Endometrium (tissue), 2 donors: ENCODE results near the gene USP53.
"Not testable (repeated sequence)": the region's sequence is repeated elsewhere in the genome, so short reads cannot be mapped to it uniquely, and the experiment has no call there.

Experiments
- FAIRE-seq: peaks from 2 replicates; lab custom pipeline; 2012; peaks lifted over from hg19 to GRCh38; lab: Jason Lieb, UNC
- donor health status: control.
- donor health status: control.

The USP53 gene

GRCh38 chr4:119321921-119322687 lies 109.6 kb downstream of the USP53 start, which contains the start of gene FABP2:
FABP2 (minus strand) TSS chr4:119322138; CDS start chr4:119322102, 36 bp downstream.
- no peak for FAIRE-seq

DNA sequence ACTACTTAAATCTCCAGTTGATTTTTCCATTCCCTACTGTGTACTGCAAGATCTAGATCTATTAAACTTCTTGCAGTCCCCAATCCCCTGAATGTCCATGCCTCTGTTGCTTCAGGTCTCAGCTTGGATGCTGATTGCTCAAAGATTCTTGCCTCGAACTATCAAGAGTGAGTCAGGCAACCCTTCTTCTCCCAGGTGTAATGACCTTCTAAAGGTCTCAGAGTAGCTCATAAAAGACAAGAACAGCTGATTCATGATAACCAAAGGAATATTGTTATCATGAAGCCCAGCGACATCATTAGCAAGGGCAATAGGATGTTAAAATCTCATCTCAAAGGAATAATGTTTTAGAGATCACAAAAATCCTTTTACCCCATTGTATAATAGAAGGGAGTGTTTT lies 116.2 kb downstream of the USP53 start:
- FAIRE-seq: no peak

DNA sequence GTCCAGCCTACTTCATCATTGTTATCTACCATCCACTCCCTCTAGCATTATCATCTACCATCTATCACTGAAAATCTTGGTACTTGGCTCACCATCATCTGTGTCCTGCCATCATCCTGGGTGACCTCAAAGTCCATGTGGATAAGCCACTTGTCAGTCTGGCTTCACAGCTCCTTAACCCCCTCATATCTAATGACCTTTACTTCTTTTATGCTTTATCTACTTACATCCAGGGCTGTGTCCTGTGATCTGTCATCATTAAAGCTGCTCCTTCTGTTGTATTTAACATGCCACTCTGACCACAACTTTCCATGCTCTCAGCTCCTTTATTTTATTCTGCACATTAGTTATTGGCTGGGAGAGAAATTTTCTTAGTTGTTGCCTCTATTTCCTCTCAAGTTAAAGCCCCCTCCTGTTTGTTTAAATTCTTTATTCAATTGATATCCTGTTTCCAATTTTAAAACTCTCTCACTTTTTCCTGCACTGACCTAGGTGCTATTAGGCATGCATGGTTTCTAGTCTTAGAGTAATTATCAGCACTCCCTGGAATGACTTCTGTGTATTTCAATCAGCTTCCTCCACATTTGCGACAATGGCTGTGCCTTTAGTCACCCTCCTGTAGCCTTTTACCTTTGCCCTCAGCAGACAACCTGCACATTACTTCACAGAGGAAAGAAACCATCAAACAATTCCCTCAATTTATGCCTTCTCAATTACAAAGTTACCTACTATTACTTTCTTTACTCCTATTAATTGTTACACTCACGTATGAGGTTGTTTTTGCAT lies 117.5 kb downstream of the USP53 start:
- FAIRE-seq: no peak

DNA sequence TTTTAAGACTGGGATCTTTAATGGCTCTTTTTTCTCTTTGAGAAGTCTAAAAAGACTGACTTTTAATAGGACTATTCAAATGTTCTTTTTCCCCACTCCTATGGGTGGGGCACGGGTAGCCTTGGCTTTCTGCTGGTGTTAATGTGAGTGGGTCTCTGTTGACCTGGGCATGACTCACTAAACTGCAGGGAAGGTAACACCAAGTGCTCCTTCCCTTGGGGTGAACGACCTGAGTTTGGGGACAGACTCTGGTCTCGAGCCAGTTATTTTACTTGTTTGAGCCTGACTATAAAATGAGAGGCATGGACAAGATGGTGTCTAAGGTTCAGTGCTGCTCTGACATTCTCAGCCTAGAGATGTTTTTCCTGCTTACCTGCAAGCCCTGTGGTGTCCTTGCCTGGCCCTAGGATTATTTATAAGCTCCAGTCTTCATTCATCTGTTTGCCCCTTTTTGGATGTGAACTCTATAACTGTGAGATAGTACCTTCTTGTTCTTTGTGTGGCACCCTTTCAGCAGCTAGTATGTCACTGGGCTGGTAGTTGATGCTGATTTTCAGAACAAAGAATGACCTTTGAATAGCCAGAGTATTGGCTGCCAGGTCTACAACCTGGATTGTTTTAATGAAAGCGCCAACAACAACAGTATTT lies 123.9 kb downstream of the USP53 start:
- not testable (repeated sequence) for FAIRE-seq

- FAIRE-seq: no peak
Measured at GRCh38 chr4:119337010-119337409, 124.5 kb downstream of the USP53 start.

DNA sequence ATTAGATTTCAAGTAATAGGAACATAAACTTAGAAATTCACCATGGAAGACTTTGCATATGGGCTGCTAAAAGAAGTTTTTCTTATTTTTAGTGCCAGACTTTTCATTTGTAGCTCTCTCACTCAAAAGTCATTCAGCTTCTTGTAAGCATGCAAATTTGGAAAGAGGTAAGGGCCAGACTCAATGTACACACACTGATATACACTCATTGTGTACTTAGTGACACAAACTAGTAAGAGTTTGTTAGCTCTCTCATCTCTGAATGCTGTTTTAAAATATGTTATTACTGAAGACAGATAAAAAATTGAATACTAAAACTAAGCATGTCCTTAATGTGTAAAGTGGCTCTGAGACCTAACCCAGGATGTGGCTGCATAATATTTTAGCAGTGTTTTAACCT lies 127.4 kb downstream of the USP53 start:
- FAIRE-seq: not testable (repeated sequence)

GRCh38 chr4:119343293-119343692 lies 130.8 kb downstream of the USP53 start:
- not testable (repeated sequence) for FAIRE-seq
